Measurements from ENCODE around the gene C1orf115. TPM values are rescaled to one million over a fixed set of nuclear protein-coding genes. Genes with fewer than 3 reads are reported as not detected.

C1orf115 gene
- total RNA-seq, 1 donor from 2014 or later = 6.7 TPM

GRCh38 chr1:220747437-220748088 is 57.4 kb downstream of the C1orf115 start:
- no peak for TF ChIP-seq CTCF (conservative IDR thresholded peaks at IDR 0.05; ENCODE audit: low read depth, low read length)
- DNase-seq (ENCODE audit: low read depth) = no peak
- H3K4me3 ChIP-seq (ENCODE audit: low read depth, low read length) = peak overlapping the region; percentile 82

DNA sequence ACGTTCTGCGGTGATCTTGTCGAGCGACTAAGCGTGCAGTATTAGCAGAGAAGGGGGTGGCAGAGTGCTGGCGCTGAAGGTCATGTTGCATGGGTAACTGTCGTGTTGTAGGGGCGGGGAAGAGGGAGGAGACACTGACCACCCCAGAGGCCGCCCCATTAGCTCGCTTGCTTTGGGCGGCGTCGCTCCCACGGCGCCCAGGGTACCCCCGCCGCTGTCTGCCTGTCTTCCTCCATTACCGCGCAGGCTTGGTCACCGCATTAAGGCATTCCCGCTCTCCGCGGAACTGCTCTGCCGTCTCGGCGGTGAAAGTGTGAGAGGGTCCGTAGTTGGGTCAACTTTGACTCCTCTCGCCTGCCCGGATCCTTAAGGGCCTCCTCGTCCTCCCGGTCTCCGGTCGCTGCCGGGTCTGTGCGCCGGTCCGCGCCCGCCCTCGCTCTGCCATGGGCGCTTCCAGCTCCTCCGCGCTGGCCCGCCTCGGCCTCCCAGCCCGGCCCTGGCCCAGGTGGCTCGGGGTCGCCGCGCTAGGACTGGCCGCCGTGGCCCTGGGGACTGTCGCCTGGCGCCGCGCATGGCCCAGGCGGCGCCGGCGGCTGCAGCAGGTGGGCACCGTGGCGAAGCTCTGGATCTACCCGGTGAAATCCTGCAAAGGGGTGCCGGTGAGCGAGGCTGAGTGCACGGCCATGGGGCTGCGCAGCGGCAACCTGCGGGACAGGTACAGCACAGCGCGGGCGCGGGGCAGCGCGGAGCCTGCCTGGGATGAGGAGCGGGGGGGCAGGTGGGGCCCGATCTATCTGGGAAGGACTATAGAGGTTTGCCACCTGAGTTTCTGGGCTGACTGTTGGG is 58.1 kb downstream of the C1orf115 start, which contains the start of gene MTARC2:
TSS of gene MTARC2 (plus strand) at position 234 of the 846 bp plus-strand sequence. CDS start at position 444, 210 bp downstream.
- peak within 1 kb of the TSS; percentile 82 for H3K4me3 ChIP-seq (ENCODE audit: low read depth, low read length)
- no peak for TF ChIP-seq CTCF (conservative IDR thresholded peaks at IDR 0.05; ENCODE audit: low read depth, low read length)
- DNase-seq (ENCODE audit: low read depth) = no peak

Other genes starting within 250 kb of the C1orf115 start
- 5.4 and 6.3 TPM in 2 replicates for gene MARK1, start 162.2 kb upstream of the C1orf115 start, total RNA-seq
- 7.7 and 13.8 TPM in 2 replicates for gene MTARC2, start 58.0 kb downstream of the C1orf115 start, total RNA-seq
- 3.9 and 12.0 TPM in 2 replicates for gene MTARC1, start 96.5 kb downstream of the C1orf115 start, total RNA-seq
- gene HLX, start 189.1 kb downstream of the C1orf115 start, total RNA-seq = 0.63 and 0.87 TPM in 2 replicates